MM.1S (cell line): ENCODE results near the gene ZC3H7B.

Experiments
- DNase-seq: peaks from one replicate; pipeline ENCODE4 v3.0.0-alpha.2; 2015
- H2AFZ ChIP-seq: fragments of 300-600 bp; sonication (generic); 2 replicates; pipeline ENCODE4 v1.6.0; 2016; ENCODE audit warnings: antibody characterized with exemption, low read length
- H3F3A ChIP-seq: fragments of 300-600 bp; sonication (generic); 2 replicates; pipeline ENCODE4 v1.6.1; 2016; ENCODE audit warnings: mild to moderate bottlenecking, antibody characterized with exemption, low read length, moderate library complexity, mixed read lengths; ENCODE audit not compliant: insufficient read depth
- H3K27ac ChIP-seq: fragments of 300-600 bp; sonication (generic); 2 replicates; pipeline ENCODE4 v1.5.1; 2016; ENCODE audit warnings: mild to moderate bottlenecking, low read length
- H3K27me3 ChIP-seq: fragments of 300-600 bp; sonication (generic); replicated peaks from 2 replicates; pipeline ENCODE4 v1.6.0; 2016; ENCODE audit warnings: low read length; ENCODE audit not compliant: insufficient read depth
- H3K36me3 ChIP-seq: fragments of 300-600 bp; sonication (generic); replicated peaks from 2 replicates; pipeline ENCODE4 v1.6.1; 2016; ENCODE audit warnings: mild to moderate bottlenecking, low read length, mixed read lengths; ENCODE audit not compliant: insufficient read depth
- H3K4me1 ChIP-seq: fragments of 300-600 bp; sonication (generic); 2 replicates; pipeline ENCODE4 v1.6.1; 2016; ENCODE audit warnings: low read length, mixed read lengths
- H3K4me2 ChIP-seq: fragments of 300-600 bp; sonication (generic); 2 replicates; pipeline ENCODE4 v1.6.0; 2016; ENCODE audit warnings: low read depth, low read length
- H3K4me3 ChIP-seq: fragments of 300-600 bp; sonication (generic); 2 replicates; pipeline ENCODE4 v1.5.1; 2016; ENCODE audit warnings: low read length, mixed read lengths
- H3K79me2 ChIP-seq: fragments of 300-600 bp; sonication (generic); 2 replicates; pipeline ENCODE4 v1.6.1; 2016; ENCODE audit warnings: mixed run types, low read length, mixed read lengths
- H3K9ac ChIP-seq: fragments of 300-600 bp; sonication (generic); 2 replicates; pipeline ENCODE4 v1.6.1; 2016; ENCODE audit warnings: low read length, mixed read lengths
- H3K9me2 ChIP-seq: fragments of 300-600 bp; sonication (generic); replicated peaks from 2 replicates; pipeline ENCODE4 v1.6.1; 2016; ENCODE audit warnings: mild to moderate bottlenecking, low read length, mixed read lengths; ENCODE audit not compliant: insufficient read depth
- H3K9me3 ChIP-seq: fragments of 300-600 bp; sonication (generic); replicated peaks from 2 replicates; pipeline ENCODE4 v1.6.1; 2016; ENCODE audit warnings: mild to moderate bottlenecking, low read length, mixed read lengths; ENCODE audit not compliant: insufficient read depth
- H4K20me1 ChIP-seq: fragments of 300-600 bp; sonication (generic); 2 replicates; pipeline ENCODE4 v1.6.1; 2016; ENCODE audit warnings: mild to moderate bottlenecking, low read length, moderate library complexity, mixed read lengths; ENCODE audit not compliant: insufficient read depth
- CTCF ChIP-seq: fragments of 300-600 bp; sonication (generic); IDR thresholded peaks from 2 replicates; pipeline ENCODE4 v1.5.1; 2016; ENCODE audit warnings: antibody characterized with exemption, low read length, mixed read lengths
- EZH2 ChIP-seq: fragments of 300-600 bp; sonication (generic); optimal IDR thresholded peaks from 2 replicates; pipeline ENCODE3; 2017; ENCODE audit warnings: low read depth, mild to moderate bottlenecking, antibody characterized with exemption, low read length, mixed read lengths
- EZH2phosphoT487 ChIP-seq: fragments of 300-600 bp; sonication (generic); IDR thresholded peaks from 2 replicates; pipeline ENCODE4 v1.6.1; 2018; ENCODE audit warnings: antibody characterized with exemption, low read length

The ZC3H7B gene

GRCh38 chr22:41261541-41262249 is 39.6 kb upstream of the ZC3H7B start:
- Histone ChIP-seq H3K4me3 (no peak overlapping the region), H3K36me3 (peaks cover 11% of the 10 kb centered on the region; the same call in 1 of the 2 replicates), H3K9me2 (no peaks in the 10 kb centered on the region), H3K27ac (no peak overlapping the region), H3K27me3 (no peaks in the 10 kb centered on the region), H3K4me1 (no peaks in the 10 kb centered on the region), H3K4me2 (no peak overlapping the region), H3K79me2 (peaks cover 6% of the 10 kb centered on the region; the same call in 1 of the 2 replicates), H3K9ac (no peak overlapping the region), H3K9me3 (no peaks in the 10 kb centered on the region), H2AFZ (no peak overlapping the region), H3F3A (peaks cover 3% of the 10 kb centered on the region; the same call in 1 of the 2 replicates), H4K20me1 (no peaks in the 10 kb centered on the region)
- no peak for DNase-seq
- no peak for TF ChIP-seq EZH2phosphoT487
- TF ChIP-seq EZH2, result no peak
- TF ChIP-seq CTCF, result no peak

GRCh38 chr22:41262250-41262765 is 39.0 kb upstream of the ZC3H7B start:
- H3K9me3 ChIP-seq, result no peaks in the 10 kb centered on the region
- H3K4me1 ChIP-seq, result no peaks in the 10 kb centered on the region
- no peaks in the 10 kb centered on the region for H3K9me2 ChIP-seq
- H3K4me3 ChIP-seq, result no peak overlapping the region
- peaks cover 3% of the 10 kb centered on the region; the same call in 1 of the 2 replicates for H3F3A ChIP-seq
- no peak overlapping the region for H3K4me2 ChIP-seq
- DNase-seq, result no peak
- H3K27ac ChIP-seq, result no peak overlapping the region
- peaks cover 6% of the 10 kb centered on the region; the same call in 1 of the 2 replicates for H3K79me2 ChIP-seq
- no peak overlapping the region for H3K9ac ChIP-seq
- H3K27me3 ChIP-seq, result no peaks in the 10 kb centered on the region
- H4K20me1 ChIP-seq, result no peaks in the 10 kb centered on the region
- H2AFZ ChIP-seq, result no peak overlapping the region
- peaks cover 11% of the 10 kb centered on the region for H3K36me3 ChIP-seq
- TF ChIP-seq EZH2 (no peak), EZH2phosphoT487 (no peak), CTCF (no peak)

GRCh38 chr22:41263704-41264103 is 37.6 kb upstream of the ZC3H7B start:
- no peaks in the 10 kb centered on the region for H4K20me1 ChIP-seq
- no peak overlapping the region for H2AFZ ChIP-seq
- TF ChIP-seq CTCF (no peak), EZH2phosphoT487 (no peak), EZH2 (no peak)
- peaks cover 20% of the 10 kb centered on the region for H3K36me3 ChIP-seq
- H3K9me3 ChIP-seq, result no peaks in the 10 kb centered on the region
- H3K27me3 ChIP-seq, result no peaks in the 10 kb centered on the region
- DNase-seq, result no peak
- H3K79me2 ChIP-seq, result peaks cover 12% of the 10 kb centered on the region
- peaks cover 3% of the 10 kb centered on the region; the same call in 1 of the 2 replicates for H3F3A ChIP-seq
- H3K27ac ChIP-seq, result no peak overlapping the region
- H3K9me2 ChIP-seq, result no peaks in the 10 kb centered on the region
- no peaks in the 10 kb centered on the region for H3K4me1 ChIP-seq
- H3K4me3 ChIP-seq, result no peak overlapping the region
- H3K9ac ChIP-seq, result no peak overlapping the region
- H3K4me2 ChIP-seq, result no peak overlapping the region
